NCI-H128 (cell line): ENCODE results near the gene TRIM28.
"Not testable (repeated sequence)": the region's sequence is repeated elsewhere in the genome, so short reads cannot be mapped to it uniquely, and the experiment has no call there.

Experiments
- DNase-seq: peaks from one replicate; lab custom pipeline; 2025; ENCODE audit not compliant: unreplicated experiment; lab: John Stamatoyannopoulos, UW

TRIM28 gene

GRCh38 chr19:58543826-58544590 is at the start of gene TRIM28:
Gene TRIM28 (plus strand): TSS chr19:58544064. CDS start chr19:58544758, 694 bp downstream.
- DNase-seq: no peak

GRCh38 chr19:58497634-58498170 is 46.2 kb upstream of the TRIM28 start:
- no peak for DNase-seq

DNA sequence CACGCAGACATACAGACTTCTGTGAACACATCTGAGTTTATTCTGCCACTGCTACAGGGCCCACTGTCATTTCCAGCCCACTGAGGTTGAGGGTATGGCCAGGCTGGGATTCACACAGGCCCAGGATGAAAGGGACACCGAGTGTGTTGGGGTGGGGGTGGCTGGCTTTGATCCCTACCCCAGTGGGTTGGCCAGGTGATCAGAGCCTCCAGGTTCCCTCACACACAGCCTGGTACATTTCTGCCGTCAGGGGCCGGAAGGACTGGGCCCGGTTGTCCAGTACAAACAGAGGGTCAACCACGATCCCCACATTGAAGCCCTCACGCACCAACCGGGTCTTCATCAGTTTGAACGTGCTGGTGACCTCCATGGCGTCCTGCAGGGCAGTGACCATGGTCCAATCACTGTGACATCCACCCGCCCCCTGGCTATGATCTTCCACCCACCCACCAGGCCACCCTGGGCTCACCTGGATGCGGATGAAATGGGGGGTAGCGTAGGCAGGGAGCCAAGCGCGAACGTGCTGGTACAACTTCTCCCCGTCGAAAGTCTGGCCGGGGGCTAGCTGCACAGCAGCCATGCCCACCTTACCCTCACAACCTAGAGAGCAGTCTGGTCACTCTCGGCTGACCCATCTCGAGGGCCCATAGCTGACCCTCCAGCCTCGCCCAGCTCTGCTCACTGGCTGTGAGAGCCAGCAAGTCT is 45.4 kb upstream of the TRIM28 start:
- no peak for DNase-seq

DNA sequence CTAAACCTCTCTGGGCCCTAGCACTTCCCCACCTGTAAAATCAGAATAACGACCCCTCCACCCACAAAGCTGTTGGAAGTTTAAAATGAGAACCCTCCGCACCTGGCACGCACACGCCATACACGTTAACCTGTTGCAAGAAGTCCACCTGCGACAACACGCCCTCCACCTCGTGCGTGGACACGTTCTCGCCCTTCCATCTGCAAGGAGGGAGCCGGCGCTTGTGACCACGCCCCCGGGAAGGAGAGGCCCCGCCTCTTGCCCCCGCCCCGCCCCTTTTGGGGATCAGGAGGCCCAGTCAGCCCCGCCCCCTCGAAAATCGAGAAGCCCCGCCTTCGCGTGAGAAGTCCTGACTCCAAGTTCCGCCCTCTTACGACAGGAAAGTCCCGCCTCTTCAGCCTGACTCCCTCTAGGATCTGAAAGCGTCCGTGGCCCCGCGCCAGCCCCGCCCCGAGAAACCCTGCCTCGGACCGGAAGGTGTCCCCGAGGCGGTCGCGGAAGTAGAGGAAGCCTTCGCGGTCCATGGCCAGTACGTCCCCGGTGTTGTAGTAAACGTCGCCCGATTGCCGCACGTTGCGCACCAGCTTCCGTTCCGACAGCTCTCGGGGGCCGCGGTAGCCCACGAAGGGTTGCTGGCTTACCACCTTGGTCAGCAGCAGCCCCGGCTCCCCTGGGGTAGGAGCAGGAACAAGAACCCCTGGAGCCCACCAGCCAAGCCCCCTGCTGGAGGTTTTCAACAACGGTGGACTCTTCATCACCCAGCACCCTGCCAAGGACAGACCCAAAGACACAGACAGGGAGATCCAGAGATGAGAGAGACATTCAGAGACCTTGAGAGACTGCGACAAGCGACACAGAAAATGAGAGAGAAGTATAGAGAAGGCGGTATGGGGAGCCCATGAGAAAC is 44.6 kb upstream of the TRIM28 start:
- peak; percentile 93 for DNase-seq

- no peak for DNase-seq
Measured at GRCh38 chr19:58500242-58500641, 43.6 kb upstream of the TRIM28 start.

DNA sequence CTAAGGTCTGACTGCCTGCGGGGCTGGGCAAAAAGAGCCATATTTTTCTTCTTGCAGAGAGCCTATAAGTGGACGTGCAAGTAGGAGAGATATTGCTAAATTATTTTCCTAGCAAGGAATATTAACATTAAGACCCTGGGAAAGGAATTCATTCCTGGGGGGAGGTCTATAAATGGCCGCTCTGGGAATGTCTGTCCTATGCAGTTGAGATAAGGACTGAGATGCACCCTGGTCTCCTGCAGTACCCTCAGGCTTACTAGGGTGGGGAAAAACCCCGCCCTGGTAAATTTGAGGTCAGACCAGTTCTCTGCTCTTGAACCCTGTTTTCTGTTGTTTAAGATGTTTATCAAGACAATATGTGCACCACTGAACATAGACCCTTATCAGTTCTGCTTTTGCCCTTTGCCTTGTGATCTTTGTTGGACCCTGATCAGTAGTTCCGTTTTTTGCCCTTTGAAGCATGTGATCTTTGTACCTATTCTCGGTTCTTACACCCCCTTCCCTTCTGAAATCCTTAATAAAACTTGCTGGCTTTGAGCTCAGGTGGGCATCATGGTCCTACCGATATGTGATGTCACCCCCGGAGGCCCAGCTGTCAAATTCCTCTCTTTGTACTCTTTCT is 36.2 kb upstream of the TRIM28 start:
- not testable (repeated sequence) for DNase-seq

- no peak for DNase-seq
Measured at GRCh38 chr19:58509731-58510083, 34.2 kb upstream of the TRIM28 start.

- DNase-seq: no peak
Measured at GRCh38 chr19:58510084-58510862, 33.6 kb upstream of the TRIM28 start.

DNA sequence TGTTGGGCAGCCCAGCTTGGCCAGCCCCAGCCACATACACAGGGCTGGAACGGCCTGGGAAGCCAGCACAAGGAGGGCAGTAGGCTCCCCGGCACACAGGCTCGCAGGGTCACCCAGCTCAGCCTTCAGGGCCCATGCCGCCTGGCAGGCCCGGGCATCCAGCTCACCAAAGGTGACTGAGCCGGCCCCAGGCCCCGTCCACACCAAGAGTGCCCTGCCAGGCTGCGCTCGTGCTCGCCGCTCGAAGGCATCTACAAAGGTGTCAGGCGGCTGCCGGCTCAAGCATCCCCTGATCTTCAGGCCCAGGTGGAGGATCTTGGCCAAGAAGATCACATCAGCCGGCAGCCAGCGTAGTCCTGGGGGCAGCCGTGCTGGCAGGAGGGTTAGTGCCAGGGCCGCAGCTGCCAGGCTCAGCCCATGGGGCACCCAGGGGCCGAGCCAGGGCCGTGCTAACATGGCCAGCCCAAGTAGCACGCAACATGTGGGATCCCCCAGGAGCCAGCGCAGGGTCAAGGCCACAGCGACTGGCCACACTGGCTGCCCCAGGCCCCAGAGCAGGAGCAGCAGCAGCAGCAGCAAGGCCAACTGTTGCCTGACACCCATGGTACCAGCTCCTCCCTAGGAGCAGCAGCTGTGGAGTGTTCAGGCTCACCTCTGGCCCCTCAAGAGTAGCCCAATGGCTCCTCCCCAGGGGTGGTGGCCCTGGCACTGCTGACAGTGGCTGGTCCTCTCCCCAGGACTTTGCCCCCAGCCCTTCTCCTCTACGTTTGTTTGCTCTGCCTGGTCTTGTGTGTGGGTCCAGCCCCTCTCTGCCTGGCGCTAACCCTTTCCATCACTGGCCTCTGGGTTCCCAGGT is 32.3 kb upstream of the TRIM28 start, which contains the start of gene SLC27A5:
SLC27A5 (minus strand) TSS at position 640 of the 856 bp plus-strand sequence; CDS start at position 603, 37 bp downstream.
- no peak for DNase-seq

- DNase-seq: no peak
Measured at GRCh38 chr19:58513213-58513693, 30.6 kb upstream of the TRIM28 start.

- peak; percentile 79 for DNase-seq
Measured at GRCh38 chr19:58513694-58514563, 29.9 kb upstream of the TRIM28 start.

DNA sequence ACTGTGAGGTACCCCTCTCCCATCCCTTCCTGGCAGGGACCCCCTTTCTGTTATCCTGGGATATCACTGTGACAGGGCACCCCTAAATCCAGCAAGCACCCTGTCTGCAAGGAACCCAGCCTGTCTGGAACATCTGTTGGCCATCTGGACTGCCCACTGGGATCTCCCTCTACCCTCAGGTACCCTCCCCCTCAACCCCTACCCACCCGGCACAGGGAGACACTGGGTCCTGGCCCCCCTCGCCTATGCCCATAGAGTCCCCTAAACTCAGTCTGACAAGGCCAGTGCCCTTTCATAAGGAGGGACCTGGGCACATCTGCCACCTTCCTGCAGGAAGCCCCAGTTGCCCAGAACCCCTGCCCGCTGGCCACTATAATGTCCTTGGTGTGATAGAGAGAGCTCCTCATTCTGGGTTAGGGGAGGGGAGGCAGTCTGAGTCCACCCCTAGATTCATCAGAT is 29.3 kb upstream of the TRIM28 start:
- no peak for DNase-seq

DNA sequence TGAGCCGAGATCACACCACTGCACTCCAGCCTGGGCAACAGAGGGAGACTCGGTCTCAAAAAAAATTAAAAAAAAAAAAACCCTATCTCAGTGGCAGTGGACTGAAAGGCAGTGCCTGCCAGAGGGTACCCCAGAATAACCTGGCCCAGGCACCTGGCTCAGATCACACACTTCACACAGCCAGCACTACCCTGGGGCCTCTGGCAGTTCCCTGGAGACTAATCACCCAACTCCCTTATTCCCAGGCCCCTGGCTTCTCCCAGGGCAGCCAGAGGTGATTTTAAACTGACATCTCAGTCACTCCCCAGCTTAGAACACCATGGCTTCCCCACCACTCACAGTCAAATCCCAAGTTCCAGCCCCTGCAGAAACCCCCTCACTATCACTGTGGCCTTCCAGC is 28.6 kb upstream of the TRIM28 start:
- DNase-seq: no peak

GRCh38 chr19:58516246-58516836 is 27.5 kb upstream of the TRIM28 start:
- no peak for DNase-seq

- no peak for DNase-seq
Measured at GRCh38 chr19:58516964-58517833, 26.7 kb upstream of the TRIM28 start.
